SK-N-SH treated with all-trans-retinoic acid at 6 μM for 48 hours (cell line): ENCODE results near the gene HIP1.

Experiments
- OSR1 ChIP-seq: fragments of 250-450 bp; sonication (Bioruptor Pico); IDR thresholded peaks from 2 replicates; pipeline ENCODE4 v1.8.0; 2022; ENCODE audit warnings: moderate library complexity, mild to moderate bottlenecking, inconsistent platforms
- SNAI2 ChIP-seq: fragments of 250-450 bp; sonication (Bioruptor Pico); IDR thresholded peaks from 2 replicates; pipeline ENCODE4 v1.5.0; 2020; ENCODE audit warnings: mild to moderate bottlenecking, moderate library complexity
- ZNF8 ChIP-seq: fragments of 450-650 bp; formaldehyde crosslinking; IDR thresholded peaks from 2 replicates; pipeline ENCODE4 v1.5.0; 2020; ENCODE audit warnings: mild to moderate bottlenecking, moderate library complexity
- TF ChIP-seq, protein P1 (sequence below): fragments of 250-450 bp; sonication (Bioruptor Pico); IDR thresholded peaks from 2 replicates; pipeline ENCODE4 v1.8.0; 2020; ENCODE audit warnings: mild to moderate bottlenecking, moderate library complexity, borderline replicate concordance

DNA sequence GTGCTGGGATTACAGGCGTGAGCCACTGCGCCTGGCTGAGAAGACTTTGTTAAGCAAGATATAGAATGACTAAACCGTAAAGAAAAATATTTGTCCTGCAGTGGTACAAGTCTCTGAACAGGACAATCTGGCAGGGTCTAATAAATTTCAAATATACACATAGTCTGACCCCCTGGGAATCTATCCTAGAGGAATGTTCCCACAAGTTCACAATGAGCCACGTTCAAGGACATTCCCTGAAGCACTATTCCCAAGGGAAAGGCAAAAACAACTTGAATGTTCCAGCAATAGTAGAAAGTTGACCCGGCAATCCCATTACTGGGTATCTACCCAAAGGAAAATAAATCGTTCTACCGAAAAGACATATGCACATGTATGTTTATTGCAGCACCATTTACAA lies 82.0 kb downstream of the HIP1 start:
- TF ChIP-seq, protein P1, sequence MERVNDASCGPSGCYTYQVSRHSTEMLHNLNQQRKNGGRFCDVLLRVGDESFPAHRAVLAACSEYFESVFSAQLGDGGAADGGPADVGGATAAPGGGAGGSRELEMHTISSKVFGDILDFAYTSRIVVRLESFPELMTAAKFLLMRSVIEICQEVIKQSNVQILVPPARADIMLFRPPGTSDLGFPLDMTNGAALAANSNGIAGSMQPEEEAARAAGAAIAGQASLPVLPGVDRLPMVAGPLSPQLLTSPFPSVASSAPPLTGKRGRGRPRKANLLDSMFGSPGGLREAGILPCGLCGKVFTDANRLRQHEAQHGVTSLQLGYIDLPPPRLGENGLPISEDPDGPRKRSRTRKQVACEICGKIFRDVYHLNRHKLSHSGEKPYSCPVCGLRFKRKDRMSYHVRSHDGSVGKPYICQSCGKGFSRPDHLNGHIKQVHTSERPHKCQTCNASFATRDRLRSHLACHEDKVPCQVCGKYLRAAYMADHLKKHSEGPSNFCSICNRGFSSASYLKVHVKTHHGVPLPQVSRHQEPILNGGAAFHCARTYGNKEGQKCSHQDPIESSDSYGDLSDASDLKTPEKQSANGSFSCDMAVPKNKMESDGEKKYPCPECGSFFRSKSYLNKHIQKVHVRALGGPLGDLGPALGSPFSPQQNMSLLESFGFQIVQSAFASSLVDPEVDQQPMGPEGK = no peak
- TF ChIP-seq ZNF8 (CRISPR knock-in tag) (no peak), OSR1 (CRISPR knock-in tag) (no peak), SNAI2 (CRISPR knock-in tag) (no peak)
